HepG2 (cell line): ENCODE measurements around the gene GFER. TPM values are rescaled to one million over a fixed set of nuclear protein-coding genes. Genes with fewer than 3 reads are reported as not detected.

ENCODE experiments used
- ATAC-seq: fragments of 200-7000 bp; cut with Tn5 transposase; 3 replicates; pipeline ENCODE4 v1.9.1; 2020; ENCODE audit warnings: mild to moderate bottlenecking, moderate library complexity
- BruUV-seq: library from RNA; stranded (reverse); fragments of 400-500 nt; replicated peaks from 2 replicates; lab custom pipeline; 2021; lab: Mats Ljungman, UMichigan
- CTCF ChIA-PET: fragments of 300-600 bp; formaldehyde crosslinking; extraction: SDS; loops from one replicate; lab custom pipeline; 2021; ENCODE audit warnings: low total read pairs, inconsistent platforms, low intra/inter-chr PET ratio; lab: Yijun Ruan, JAX
- POLR2A ChIA-PET: fragments of 350-600 bp; sonication (Branson Sonifier 250); formaldehyde crosslinking; loops from one replicate; lab custom pipeline; 2020; ENCODE audit warnings: antibody characterized with exemption, inconsistent platforms; lab: Yijun Ruan, JAX
- DNase-seq: peaks from one replicate; pipeline ENCODE4 v3.0.0-alpha.2; 2015; ENCODE audit warnings: low spot score
- FAIRE-seq: peaks from 3 replicates; lab custom pipeline; 2011; peaks lifted over from hg19 to GRCh38; lab: Jason Lieb, UNC
- H2AFZ ChIP-seq: one replicate; pipeline ENCODE4 v1.6.1; 2011; ENCODE audit warnings: low read length, inconsistent platforms
- H3K27ac ChIP-seq: fragments of 300-600 bp; 3 replicates; pipeline ENCODE4 v1.8.0; 2011; ENCODE audit warnings: mixed run types, mild to moderate bottlenecking, mixed read lengths, low read length, inconsistent platforms; ENCODE audit not compliant: insufficient read depth; ENCODE audit errors: extremely low read length
- H3K27me3 ChIP-seq, 2 experiments: fragments of 200-600 bp in 1 of 2; 2 replicates in 1 of 2; 3 replicates in 1 of 2; pipeline versions ENCODE4 v1.6.0 to v1.8.0; 2011; ENCODE audit warnings: low read length in 2 of 2, mild to moderate bottlenecking in 2 of 2, moderate library complexity in 2 of 2, inconsistent platforms in 1 of 2; ENCODE audit not compliant: insufficient read depth in 2 of 2, control insufficient read depth in 1 of 2
- H3K36me3 ChIP-seq, 2 experiments: fragments of 200-600 bp in 1 of 2; replicated peaks in 1 of 2; 2 replicates in 1 of 2; 3 replicates in 1 of 2; pipeline versions ENCODE4 v1.5.1 to v1.8.0; 2011; ENCODE audit warnings: low read length in 2 of 2, inconsistent platforms in 1 of 2; ENCODE audit not compliant: insufficient read depth in 2 of 2, control insufficient read depth in 1 of 2
- H3K4me1 ChIP-seq: 2 replicates; pipeline ENCODE4 v1.5.1; 2012; ENCODE audit warnings: low read length, inconsistent platforms; ENCODE audit not compliant: insufficient read depth
- H3K4me2 ChIP-seq: 2 replicates; pipeline ENCODE4 v1.6.0; 2011; ENCODE audit warnings: low read depth, low read length, inconsistent platforms
- H3K4me3 ChIP-seq, 3 experiments: fragments of 200-600 bp in 1 of 3; sonication (generic), shearing (Covaris generic) in 1 of 3; replicated peaks in 1 of 3; 2 replicates each; pipeline ENCODE4 v1.5.1; 2011 to 2016; ENCODE audit warnings: low read length in 3 of 3, inconsistent platforms in 2 of 3, low read depth in 2 of 3, mild to moderate bottlenecking in 2 of 3, control low read depth in 1 of 3, mixed read lengths in 1 of 3; ENCODE audit not compliant: insufficient read depth in 1 of 3
- H3K79me2 ChIP-seq: one replicate; pipeline ENCODE4 v1.6.1; 2011; ENCODE audit warnings: low read length, inconsistent platforms; ENCODE audit not compliant: insufficient read depth
- H3K9ac ChIP-seq: 2 replicates; pipeline ENCODE4 v1.6.0; 2011; ENCODE audit warnings: mild to moderate bottlenecking, low read depth, low read length, inconsistent platforms; ENCODE audit not compliant: insufficient read depth
- H3K9me3 ChIP-seq: 2 replicates; pipeline ENCODE4 v1.5.1; 2012; ENCODE audit warnings: mild to moderate bottlenecking, low read length
- H4K20me1 ChIP-seq: 2 replicates; pipeline ENCODE4 v1.6.0; 2011; ENCODE audit warnings: inconsistent platforms, mild to moderate bottlenecking, low read length, moderate library complexity; ENCODE audit not compliant: insufficient read depth
- EP300 ChIP-seq, 3 experiments: sonication (generic) in 1 of 3; formaldehyde crosslinking in 1 of 3; IDR thresholded peaks; 2 replicates each; pipeline versions ENCODE4 v1.5.1 to v1.6.1; 2011 to 2020; ENCODE audit warnings: low read depth in 2 of 3, low read length in 2 of 3, borderline replicate concordance in 1 of 3, improper control_type of control experiment in 1 of 3, mild to moderate bottlenecking in 1 of 3, missing genetic modification reagents in 1 of 3, moderate library complexity in 1 of 3
- HNRNPLL ChIP-seq: fragments of 200-400 bp; formaldehyde crosslinking; IDR thresholded peaks from 2 replicates; pipeline ENCODE4 v1.6.1; 2017; ENCODE audit warnings: mild to moderate bottlenecking, low read depth, low read length; ENCODE audit not compliant: poor library complexity, severe bottlenecking
- MTA3 ChIP-seq: sonication (generic); formaldehyde crosslinking; IDR thresholded peaks from 2 replicates; pipeline ENCODE4 v1.4.0; 2020; ENCODE audit warnings: missing genetic modification reagents
- RXRA ChIP-seq: sonication (generic); formaldehyde crosslinking; IDR thresholded peaks from 2 replicates; pipeline ENCODE4 v1.5.1; 2020; ENCODE audit warnings: missing genetic modification reagents
- SOX5 ChIP-seq: IDR thresholded peaks from 2 replicates; pipeline ENCODE4 v1.6.1; 2016; ENCODE audit warnings: borderline replicate concordance
- YEATS2 ChIP-seq: sonication (generic); formaldehyde crosslinking; IDR thresholded peaks from 2 replicates; pipeline ENCODE4 v1.4.0; 2020; ENCODE audit warnings: missing genetic modification reagents, borderline replicate concordance
- ZNF124 ChIP-seq: sonication (generic); formaldehyde crosslinking; IDR thresholded peaks from 2 replicates; pipeline ENCODE4 v1.4.0; 2020; ENCODE audit warnings: missing genetic modification reagents
- ZNF788 ChIP-seq: sonication (generic); formaldehyde crosslinking; IDR thresholded peaks from 2 replicates; pipeline ENCODE4 v1.5.0; 2020; ENCODE audit warnings: mild to moderate bottlenecking, missing genetic modification reagents, borderline replicate concordance
- ZSCAN29 ChIP-seq: sonication (generic); formaldehyde crosslinking; conservative IDR thresholded peaks from 2 replicates; pipeline ENCODE4 v1.4.0; 2020; ENCODE audit warnings: mild to moderate bottlenecking, missing genetic modification reagents
- WGBS: methylation state at CpG from one replicate; pipeline ENCODE4 v1.1.6; 2017; ENCODE audit warnings: low lambda C conversion rate; 5-methylcytosine and 5-hydroxymethylcytosine counted together
- in situ Hi-C: cut with HindIII; loops from 2 replicates; pipeline ENCODE4 v1.10.0; 2017; ENCODE audit warnings: low pct_unique_long_range_greater_than_20kb; ENCODE audit not compliant: extremely low pct_ligation_motif_present
- intact Hi-C: fragments of 100-400 bp; cut with micrococcal nuclease; formaldehyde crosslinking; loops from one replicate; pipeline ENCODE4 v1.10.0; 2022; ENCODE audit not compliant: unreplicated experiment
- polyA plus RNA-seq, 8 experiments: library from polyadenylated mRNA; depleted of rRNA in 3 of 8; stranded (reverse) in 7 of 8; unstranded in 1 of 8; fragments of >200 nt; fragmentation: Illumina TruSeq in 4 of 8; extraction: Trizol in 4 of 8; gene quantifications; 2 replicates each; pipeline versions ENCODE4 v1.2.1 to v1.2.3, GENCODE V29; 2011 to 2016; ENCODE audit warnings: low read depth in 4 of 8, missing spikeins in 1 of 8, mixed read lengths in 1 of 8; ENCODE audit not compliant: insufficient read depth in 1 of 8
- total RNA-seq, 5 experiments: library from RNA; depleted of rRNA; stranded (reverse); fragments of >200 nt; fragmentation: Illumina TruSeq; extraction: Trizol; gene quantifications; 2 replicates each; pipeline ENCODE4 v1.2.3, GENCODE V29; 2016; ENCODE audit warnings: low read depth in 1 of 5
- TF ChIP-seq, protein P1 (sequence below): sonication (generic); formaldehyde crosslinking; IDR thresholded peaks from 2 replicates; pipeline ENCODE4 v1.9.0; 2022; ENCODE audit warnings: missing genetic modification reagents, mild to moderate bottlenecking, borderline replicate concordance
- TF ChIP-seq, protein P2 (sequence below): sonication (generic); formaldehyde crosslinking; IDR thresholded peaks from 2 replicates; pipeline ENCODE4 v1.5.0; 2020; ENCODE audit warnings: mild to moderate bottlenecking, missing genetic modification reagents
- TF ChIP-seq, protein P3 (sequence below): sonication (generic); formaldehyde crosslinking; IDR thresholded peaks from 2 replicates; pipeline ENCODE4 v1.4.0; 2020; ENCODE audit warnings: low read depth, missing genetic modification reagents
- TF ChIP-seq, protein P4 (sequence below): sonication (generic); formaldehyde crosslinking; IDR thresholded peaks from 2 replicates; pipeline ENCODE4 v1.8.1; 2023; ENCODE audit warnings: missing genetic modification reagents, inconsistent platforms, borderline replicate concordance

GFER gene
- total and polyA plus RNA-seq, 2 of the 13 experiments (the other 11 are each of a cell fraction or from before 2014, with no cell fraction given) = 28.6 to 71.7 TPM

DNA sequence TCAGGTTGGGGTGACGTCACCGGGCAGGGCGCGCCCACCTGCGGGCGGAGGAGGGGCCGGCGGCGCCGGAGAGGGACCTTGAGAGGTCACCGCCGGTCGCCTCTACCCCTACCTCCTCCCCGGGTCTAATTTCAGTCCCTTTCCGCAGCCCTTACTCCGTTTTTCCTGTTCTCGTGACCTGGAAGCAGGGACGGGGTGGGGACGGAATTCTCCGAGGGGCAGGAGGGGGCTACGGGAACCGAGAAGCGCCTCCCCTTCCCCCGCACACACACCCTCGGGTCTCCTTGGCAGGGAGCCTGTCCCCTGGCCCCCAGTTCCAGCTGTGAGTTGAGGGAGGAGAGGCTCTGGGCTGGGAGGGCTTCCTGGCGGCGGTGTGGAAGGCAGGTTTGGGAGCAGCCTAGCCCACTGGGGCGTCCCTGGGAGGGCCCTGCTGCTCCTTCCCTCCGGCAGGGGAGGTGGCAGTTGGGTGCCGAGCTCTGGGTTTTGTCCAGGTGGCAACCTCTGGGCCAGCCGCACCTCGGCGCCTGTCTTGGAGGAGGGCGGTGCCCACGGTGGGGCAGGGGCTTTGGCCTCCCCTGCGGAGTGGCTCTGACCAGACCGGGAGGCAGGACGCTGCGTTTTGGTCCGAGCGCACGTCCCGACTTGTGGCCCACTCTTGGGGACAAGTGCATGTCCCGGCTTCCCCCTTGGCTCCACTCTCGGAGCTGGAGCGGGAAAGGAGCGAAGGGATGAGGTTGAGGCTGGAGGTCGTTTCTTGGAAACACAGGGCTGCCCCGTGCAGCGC is 6.5 kb downstream of the GFER start:
- BruUV-seq = no TSS peak
- Histone ChIP-seq H3K9ac (peak overlapping the region; percentile 60), H3K4me1 (peaks cover 63% of the 10 kb centered on the region), H3K79me2 (peaks cover 4% of the 10 kb centered on the region), H3K4me3 (peak overlapping the region; percentile 60 to 82 (median 77)), H3K4me2 (peak overlapping the region; percentile 95), H3K27ac (no peak overlapping the region), H3K9me3 (no peaks in the 10 kb centered on the region), H3K27me3 (peaks cover 0 to 8% of the 10 kb centered on the region in 2 experiments; a peak in 2 of 5 replicates), H4K20me1 (no peaks in the 10 kb centered on the region), H2AFZ (no peak overlapping the region), H3K36me3 (peaks cover 12 to 15% of the 10 kb centered on the region in 2 experiments; a peak in 4 of 5 replicates)
- intact Hi-C loops = no loop called here
- no peak for FAIRE-seq
- in situ Hi-C loops = no loop called here
- peak; percentile 19 for ATAC-seq
- WGBS = under 1% methylated on average over 31 of the region's 50 CpGs
- ChIA-PET POLR2A (interaction anchor here (0.8 to 2.0 kb wide), 7 partner anchors 13 to 165 kb away, joined by 3 to 13 read pairs (median 5); partner anchors contain the start of genes RPS2 and TRAF7), CTCF (no interaction called here)
- DNase-seq = peak; percentile 34
- TF ChIP-seq MTA3 (CRISPR knock-in tag) (no peak), SOX5 (CRISPR knock-in tag) (0 out of 2 replicates have a peak, but pooled peaks have one; percentile 19), ZNF788 (no peak), EP300 (IDR thresholded peaks at IDR 0.05; ENCODE audit: low read depth in 2 of 2, low read length in 2 of 2) (no peak), EP300 (CRISPR knock-in tag; IDR thresholded peaks at IDR 0.05; ENCODE audit: borderline replicate concordance) (no peak), YEATS2 (0 out of 2 replicates have a peak, but pooled peaks have one; percentile 35), ZNF124 (CRISPR knock-in tag) (no peak), ZSCAN29 (no peak), HNRNPLL (peak; percentile 19), RXRA (peak; percentile 41; the same call in 1 of the 2 replicates)
- TF ChIP-seq, protein P1, sequence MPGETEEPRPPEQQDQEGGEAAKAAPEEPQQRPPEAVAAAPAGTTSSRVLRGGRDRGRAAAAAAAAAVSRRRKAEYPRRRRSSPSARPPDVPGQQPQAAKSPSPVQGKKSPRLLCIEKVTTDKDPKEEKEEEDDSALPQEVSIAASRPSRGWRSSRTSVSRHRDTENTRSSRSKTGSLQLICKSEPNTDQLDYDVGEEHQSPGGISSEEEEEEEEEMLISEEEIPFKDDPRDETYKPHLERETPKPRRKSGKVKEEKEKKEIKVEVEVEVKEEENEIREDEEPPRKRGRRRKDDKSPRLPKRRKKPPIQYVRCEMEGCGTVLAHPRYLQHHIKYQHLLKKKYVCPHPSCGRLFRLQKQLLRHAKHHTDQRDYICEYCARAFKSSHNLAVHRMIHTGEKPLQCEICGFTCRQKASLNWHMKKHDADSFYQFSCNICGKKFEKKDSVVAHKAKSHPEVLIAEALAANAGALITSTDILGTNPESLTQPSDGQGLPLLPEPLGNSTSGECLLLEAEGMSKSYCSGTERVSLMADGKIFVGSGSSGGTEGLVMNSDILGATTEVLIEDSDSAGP (CRISPR knock-in tag) = peak; percentile 42; the same call in 1 of the 2 replicates
- TF ChIP-seq, protein P2, sequence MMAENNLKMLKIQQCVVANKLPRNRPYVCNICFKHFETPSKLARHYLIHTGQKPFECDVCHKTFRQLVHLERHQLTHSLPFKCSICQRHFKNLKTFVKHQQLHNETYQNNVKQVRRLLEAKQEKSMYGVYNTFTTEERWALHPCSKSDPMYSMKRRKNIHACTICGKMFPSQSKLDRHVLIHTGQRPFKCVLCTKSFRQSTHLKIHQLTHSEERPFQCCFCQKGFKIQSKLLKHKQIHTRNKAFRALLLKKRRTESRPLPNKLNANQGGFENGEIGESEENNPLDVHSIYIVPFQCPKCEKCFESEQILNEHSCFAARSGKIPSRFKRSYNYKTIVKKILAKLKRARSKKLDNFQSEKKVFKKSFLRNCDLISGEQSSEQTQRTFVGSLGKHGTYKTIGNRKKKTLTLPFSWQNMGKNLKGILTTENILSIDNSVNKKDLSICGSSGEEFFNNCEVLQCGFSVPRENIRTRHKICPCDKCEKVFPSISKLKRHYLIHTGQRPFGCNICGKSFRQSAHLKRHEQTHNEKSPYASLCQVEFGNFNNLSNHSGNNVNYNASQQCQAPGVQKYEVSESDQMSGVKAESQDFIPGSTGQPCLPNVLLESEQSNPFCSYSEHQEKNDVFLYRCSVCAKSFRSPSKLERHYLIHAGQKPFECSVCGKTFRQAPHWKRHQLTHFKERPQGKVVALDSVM = peak; percentile 60
- TF ChIP-seq, protein P3, sequence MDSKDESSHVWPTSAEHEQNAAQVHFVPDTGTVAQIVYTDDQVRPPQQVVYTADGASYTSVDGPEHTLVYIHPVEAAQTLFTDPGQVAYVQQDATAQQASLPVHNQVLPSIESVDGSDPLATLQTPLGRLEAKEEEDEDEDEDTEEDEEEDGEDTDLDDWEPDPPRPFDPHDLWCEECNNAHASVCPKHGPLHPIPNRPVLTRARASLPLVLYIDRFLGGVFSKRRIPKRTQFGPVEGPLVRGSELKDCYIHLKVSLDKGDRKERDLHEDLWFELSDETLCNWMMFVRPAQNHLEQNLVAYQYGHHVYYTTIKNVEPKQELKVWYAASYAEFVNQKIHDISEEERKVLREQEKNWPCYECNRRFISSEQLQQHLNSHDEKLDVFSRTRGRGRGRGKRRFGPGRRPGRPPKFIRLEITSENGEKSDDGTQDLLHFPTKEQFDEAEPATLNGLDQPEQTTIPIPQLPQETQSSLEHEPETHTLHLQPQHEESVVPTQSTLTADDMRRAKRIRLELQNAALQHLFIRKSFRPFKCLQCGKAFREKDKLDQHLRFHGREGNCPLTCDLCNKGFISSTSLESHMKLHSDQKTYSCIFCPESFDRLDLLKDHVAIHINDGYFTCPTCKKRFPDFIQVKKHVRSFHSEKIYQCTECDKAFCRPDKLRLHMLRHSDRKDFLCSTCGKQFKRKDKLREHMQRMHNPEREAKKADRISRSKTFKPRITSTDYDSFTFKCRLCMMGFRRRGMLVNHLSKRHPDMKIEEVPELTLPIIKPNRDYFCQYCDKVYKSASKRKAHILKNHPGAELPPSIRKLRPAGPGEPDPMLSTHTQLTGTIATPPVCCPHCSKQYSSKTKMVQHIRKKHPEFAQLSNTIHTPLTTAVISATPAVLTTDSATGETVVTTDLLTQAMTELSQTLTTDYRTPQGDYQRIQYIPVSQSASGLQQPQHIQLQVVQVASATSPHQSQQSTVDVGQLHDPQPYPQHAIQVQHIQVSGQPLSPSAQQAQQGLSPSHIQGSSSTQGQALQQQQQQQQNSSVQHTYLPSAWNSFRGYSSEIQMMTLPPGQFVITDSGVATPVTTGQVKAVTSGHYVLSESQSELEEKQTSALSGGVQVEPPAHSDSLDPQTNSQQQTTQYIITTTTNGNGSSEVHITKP (CRISPR knock-in tag) = peak; percentile 90
- TF ChIP-seq, protein P4, sequence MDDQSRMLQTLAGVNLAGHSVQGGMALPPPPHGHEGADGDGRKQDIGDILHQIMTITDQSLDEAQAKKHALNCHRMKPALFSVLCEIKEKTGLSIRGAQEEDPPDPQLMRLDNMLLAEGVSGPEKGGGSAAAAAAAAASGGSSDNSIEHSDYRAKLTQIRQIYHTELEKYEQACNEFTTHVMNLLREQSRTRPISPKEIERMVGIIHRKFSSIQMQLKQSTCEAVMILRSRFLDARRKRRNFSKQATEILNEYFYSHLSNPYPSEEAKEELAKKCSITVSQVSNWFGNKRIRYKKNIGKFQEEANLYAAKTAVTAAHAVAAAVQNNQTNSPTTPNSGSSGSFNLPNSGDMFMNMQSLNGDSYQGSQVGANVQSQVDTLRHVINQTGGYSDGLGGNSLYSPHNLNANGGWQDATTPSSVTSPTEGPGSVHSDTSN = no peak
